K562 (cell line): ENCODE data around the gene LILRA2. TPM values are rescaled to one million over a fixed set of nuclear protein-coding genes. Genes with fewer than 3 reads are reported as not detected.
"Not testable (repeated sequence)": the region's sequence is repeated elsewhere in the genome, so short reads cannot be mapped to it uniquely, and the experiment has no call there.

Experiments
- ATAC-seq: fragments of 200-7000 bp; cut with Tn5 transposase; 3 replicates; pipeline ENCODE4 v1.9.1; 2020; ENCODE audit warnings: moderate library complexity
- BruUV-seq: library from RNA; stranded (reverse); fragments of 400-500 nt; replicated peaks from 2 replicates; lab custom pipeline; 2021; lab: Mats Ljungman, UMichigan
- CTCF ChIA-PET: fragments of 300-600 bp; formaldehyde crosslinking; extraction: SDS; loops from one replicate; lab custom pipeline; 2021; ENCODE audit warnings: low intra/inter-chr PET ratio; lab: Yijun Ruan, JAX
- POLR2A ChIA-PET: fragments of 300-600, 350-650 bp; sonication (Branson Sonifier 250); formaldehyde crosslinking; extraction: SDS; loops from one replicate; lab custom pipeline; 2021; ENCODE audit warnings: antibody characterized with exemption, inconsistent platforms; lab: Yijun Ruan, JAX
- DNase-seq, 4 experiments: peaks; one replicate each; pipeline versions ENCODE4 v3.0.0 to v3.0.0-alpha.2; 2011 to 2018; ENCODE audit warnings: low spot score in 3 of 4, mixed read lengths in 3 of 4; ENCODE audit errors: extremely low read depth in 1 of 4
- FAIRE-seq: peaks from 2 replicates; lab custom pipeline; 2011; peaks lifted over from hg19 to GRCh38; lab: Jason Lieb, UNC
- H2AFZ ChIP-seq: 2 replicates; pipeline ENCODE4 v1.6.0; 2011; ENCODE audit warnings: low read depth, low read length, control low read depth, inconsistent platforms
- H3K27ac ChIP-seq: fragments of 200-600 bp; 3 replicates; pipeline ENCODE4 v1.8.0; 2011; ENCODE audit warnings: low read depth, mild to moderate bottlenecking, control low read depth, inconsistent platforms, low read length, moderate library complexity, mixed read lengths; ENCODE audit errors: extremely low read depth
- H3K27me3 ChIP-seq, 2 experiments: fragments of 300-600 bp in 1 of 2; 2 replicates in 1 of 2; 3 replicates in 1 of 2; pipeline versions ENCODE4 v1.6.0 to v1.8.0; 2011; ENCODE audit warnings: inconsistent platforms in 2 of 2, low read length in 2 of 2, mild to moderate bottlenecking in 1 of 2, mixed read lengths in 1 of 2, moderate library complexity in 1 of 2; ENCODE audit not compliant: control insufficient read depth in 2 of 2, insufficient read depth in 2 of 2
- H3K36me3 ChIP-seq: fragments of 300-600 bp; 3 replicates; pipeline ENCODE4 v1.8.0; 2011; ENCODE audit warnings: mild to moderate bottlenecking, low read length, inconsistent platforms; ENCODE audit not compliant: control insufficient read depth, insufficient read depth
- H3K4me1 ChIP-seq, 2 experiments: fragments of 200-600 bp in 1 of 2; replicated peaks in 1 of 2; 2 replicates in 1 of 2; 3 replicates in 1 of 2; pipeline versions ENCODE4 v1.5.1 to v1.8.0; 2011; ENCODE audit warnings: inconsistent platforms in 2 of 2, low read length in 2 of 2, mild to moderate bottlenecking in 1 of 2, mixed read lengths in 1 of 2, moderate library complexity in 1 of 2; ENCODE audit not compliant: control insufficient read depth in 2 of 2, insufficient read depth in 2 of 2
- H3K4me2 ChIP-seq: 2 replicates; pipeline ENCODE4 v1.6.1; 2011; ENCODE audit warnings: low read length, control low read depth, inconsistent platforms, mixed read lengths; ENCODE audit not compliant: insufficient read depth
- H3K4me3 ChIP-seq: fragments of 200-600 bp; sonication (generic), shearing (Covaris generic); 2 replicates; pipeline ENCODE4 v1.5.1; 2016; ENCODE audit warnings: control low read depth, inconsistent platforms
- H3K79me2 ChIP-seq: fragments of 200-600 bp; 3 replicates; pipeline ENCODE4 v1.8.0; 2011; ENCODE audit warnings: low read length, inconsistent platforms; ENCODE audit not compliant: control insufficient read depth, insufficient read depth
- H3K9ac ChIP-seq, 2 experiments: 2 replicates each; pipeline versions ENCODE4 v1.6.0 to v1.6.1; 2011; ENCODE audit warnings: low read depth in 2 of 2, low read length in 2 of 2, control low read depth in 1 of 2, inconsistent platforms in 1 of 2, mild to moderate bottlenecking in 1 of 2, mixed read lengths in 1 of 2; ENCODE audit not compliant: insufficient read depth in 1 of 2
- H3K9me1 ChIP-seq: one replicate; pipeline ENCODE4 v1.6.0; 2011; ENCODE audit warnings: inconsistent platforms, mild to moderate bottlenecking, low read length, moderate library complexity; ENCODE audit not compliant: control insufficient read depth, insufficient read depth
- H3K9me3 ChIP-seq: replicated peaks from 2 replicates; pipeline ENCODE4 v1.5.1; 2011; ENCODE audit warnings: low read depth, low read length, inconsistent platforms; ENCODE audit not compliant: control insufficient read depth, insufficient read depth
- H4K20me1 ChIP-seq: replicated peaks from 2 replicates; pipeline ENCODE4 v1.6.1; 2011; ENCODE audit warnings: low read length, inconsistent platforms, mixed read lengths; ENCODE audit not compliant: control insufficient read depth, insufficient read depth
- ASH1L ChIP-seq: fragments of 450-650 bp; IDR thresholded peaks from 2 replicates; pipeline ENCODE4 v1.6.1; 2018; ENCODE audit warnings: borderline replicate concordance, mild to moderate bottlenecking, low read depth; ENCODE audit not compliant: partially characterized antibody
- CHD4 ChIP-seq: fragments of 200-600 bp; sonication (generic); IDR thresholded peaks from 3 replicates; pipeline ENCODE4 v1.6.1; 2012; ENCODE audit warnings: low read depth, mild to moderate bottlenecking, mixed read lengths, low read length, inconsistent platforms; ENCODE audit not compliant: insufficient read depth, insufficient replicate concordance, poor library complexity, severe bottlenecking
- HSF4 ChIP-seq: fragments of 250-450 bp; sonication (Bioruptor Pico); IDR thresholded peaks from 2 replicates; pipeline ENCODE4 v2.1.2; 2022; ENCODE audit warnings: mild to moderate bottlenecking, moderate library complexity, borderline replicate concordance
- NFE2 ChIP-seq: IDR thresholded peaks from 2 replicates; pipeline ENCODE4 v1.6.1; 2014; ENCODE audit warnings: antibody characterized with exemption, low read depth
- RBFOX2 ChIP-seq: fragments of 200-400 bp; formaldehyde crosslinking; IDR thresholded peaks from 2 replicates; pipeline ENCODE4 v1.6.1; 2017; ENCODE audit warnings: low read depth, mild to moderate bottlenecking, low read length, moderate library complexity
- SMAD2 ChIP-seq: fragments of 150-350 bp; IDR thresholded peaks from 2 replicates; pipeline ENCODE4 v1.6.1; 2014; ENCODE audit warnings: low read depth, mild to moderate bottlenecking, low read length
- SMARCC2 ChIP-seq: fragments of 450-650 bp; IDR thresholded peaks from 2 replicates; pipeline ENCODE4 v1.6.1; 2017; ENCODE audit warnings: antibody characterized with exemption, moderate library complexity, mild to moderate bottlenecking, low read depth
- TFAM ChIP-seq: fragments of 250-450 bp; sonication (Bioruptor Pico); conservative IDR thresholded peaks from 2 replicates; pipeline ENCODE4 v1.5.0; 2021; ENCODE audit warnings: mild to moderate bottlenecking, moderate library complexity
- TRIM28 ChIP-seq: fragments of 450-650 bp; IDR thresholded peaks from 2 replicates; pipeline ENCODE4 v1.6.1; 2017
- TSC22D4 ChIP-seq: fragments of 450-650 bp; IDR thresholded peaks from 2 replicates; pipeline ENCODE4 v1.6.1; 2016; ENCODE audit warnings: missing genetic modification characterization, missing biosample characterization, control low read depth
- ZFP30 ChIP-seq: fragments of 250-450 bp; sonication (Bioruptor Pico); IDR thresholded peaks from 2 replicates; pipeline ENCODE4 v1.8.0; 2022; ENCODE audit warnings: moderate library complexity, mild to moderate bottlenecking, inconsistent platforms, borderline replicate concordance
- ZNF217 ChIP-seq: sonication (generic); formaldehyde crosslinking; IDR thresholded peaks from 2 replicates; pipeline ENCODE4 v1.8.0; 2022; ENCODE audit warnings: mild to moderate bottlenecking, missing genetic modification reagents
- ZNF507 ChIP-seq: conservative IDR thresholded peaks from 2 replicates; pipeline ENCODE4 v1.6.1; 2017; ENCODE audit warnings: missing genetic modification characterization, missing compliant biosample characterization
- WGBS: fragments of 100-300 bp; shearing (Covaris generic); methylation state at CpG from one replicate; pipeline ENCODE4 v1.1.6; 2016; ENCODE audit warnings: low coverage, mixed read lengths; ENCODE audit not compliant: insufficient coverage; ENCODE audit errors: missing lambda C conversion rate; 5-methylcytosine and 5-hydroxymethylcytosine counted together
- in situ Hi-C: fragments of 300-500 bp; cut with MboI; formaldehyde crosslinking; loops from 4 replicates; pipeline ENCODE4 v1.15.0; 2018; ENCODE audit warnings: inconsistent platforms, mixed read lengths
- intact Hi-C: fragments of 100-400 bp; cut with micrococcal nuclease; formaldehyde crosslinking; loops from 2 replicates; pipeline ENCODE4 v1.14.2; 2022
- polyA plus RNA-seq, 8 experiments: library from polyadenylated mRNA; depleted of rRNA in 4 of 8; stranded (reverse) in 5 of 8; unstranded in 3 of 8; fragments of >200 nt; fragmentation: Nextera tagmentation in 2 of 8; fragmentation: Illumina TruSeq in 1 of 8; extraction: Ambion mirVana in 2 of 8; extraction: Trizol in 1 of 8; gene quantifications; 2 replicates each; pipeline versions ENCODE4 v1.2.1 to v1.2.3, GENCODE V29; 2011 to 2014; ENCODE audit warnings: inconsistent platforms in 1 of 8, missing spikeins in 1 of 8
- total RNA-seq, 7 experiments: library from RNA; depleted of rRNA in 6 of 7; stranded (reverse); fragments of >200 nt in 6 of 7; fragmentation: Illumina TruSeq in 2 of 7; extraction: Trizol in 2 of 7; gene quantifications; 2 replicates each; pipeline versions ENCODE4 v1.2.1 to v1.2.3, GENCODE V29; 2011 to 2021; ENCODE audit warnings: low replicate concordance in 1 of 7
- TF ChIP-seq, protein P1 (sequence below): fragments of 250-450 bp; sonication (Bioruptor Pico); IDR thresholded peaks from 2 replicates; pipeline ENCODE4 v1.4.0; 2020; ENCODE audit warnings: mild to moderate bottlenecking, moderate library complexity

Gene LILRA2
- total and polyA plus RNA-seq, 9 of the 15 experiments (the other 6 are each of a cell fraction or from before 2014, with no cell fraction given), result 0.32 to 2.1 (median 0.96) TPM

GRCh38 chr19:54632517-54632916, 58.9 kb downstream of the LILRA2 start:
- H4K20me1 ChIP-seq, H3K27ac ChIP-seq, ATAC-seq, DNase-seq, H3K36me3 ChIP-seq, BruUV-seq, FAIRE-seq, H3K9ac ChIP-seq, H3K4me1 ChIP-seq, H3K9me3 ChIP-seq, H3K9me1 ChIP-seq, H3K4me3 ChIP-seq, H2AFZ ChIP-seq, H3K79me2 ChIP-seq, POLR2A ChIA-PET, intact Hi-C loops, CTCF ChIA-PET, H3K4me2 ChIP-seq: not testable (repeated sequence)
- in situ Hi-C loops, result loop anchor here (5.0 kb wide), 1 partner anchor 350 kb away; the partner anchor contains the start of gene LILRB2
- 1% methylated on average over 15 of the region's 16 CpGs for WGBS
- H3K27me3 ChIP-seq, result peaks cover 3 to 38% of the 10 kb centered on the region in 2 experiments; a peak in 3 of 5 replicates

GRCh38 chr19:54633401-54633800, 59.8 kb downstream of the LILRA2 start:
- POLR2A ChIA-PET, result no interaction called here
- Histone ChIP-seq H3K36me3 (no peaks in the 10 kb centered on the region), H3K27ac (no peak overlapping the region), H3K4me3 (no peak overlapping the region), H3K4me1 (no peaks in the 10 kb centered on the region), H3K4me2 (no peak overlapping the region), H3K9me3 (no peaks in the 10 kb centered on the region), H3K9me1 (no peaks in the 10 kb centered on the region), H3K9ac (no peak overlapping the region), H4K20me1 (no peaks in the 10 kb centered on the region), H2AFZ (no peak overlapping the region), H3K79me2 (no peaks in the 10 kb centered on the region), H3K27me3 (peaks cover 3 to 38% of the 10 kb centered on the region in 2 experiments; a peak in 3 of 5 replicates)
- ATAC-seq (no peak), FAIRE-seq (no peak), DNase-seq (no peak)
- CTCF ChIA-PET, result no interaction called here
- in situ Hi-C loops, result loop anchor here (5.0 kb wide), 1 partner anchor 351 kb away; the partner anchor contains the start of gene LILRB2
- intact Hi-C loops, result no loop called here
- no TSS peak for BruUV-seq
- 1% methylated on average over 7 of the region's 7 CpGs for WGBS
- TF ChIP-seq ZNF217 (CRISPR knock-in tag) (no peak), SMARCC2 (no peak), TFAM (CRISPR knock-in tag) (no peak), TSC22D4 (tag) (no peak), HSF4 (CRISPR knock-in tag) (no peak), ZNF507 (tag) (no peak), NFE2 (no peak), TRIM28 (no peak), RBFOX2 (no peak), CHD4 (no peak), ZFP30 (CRISPR knock-in tag) (no peak), ASH1L (no peak), SMAD2 (no peak)
- TF ChIP-seq, protein P1, sequence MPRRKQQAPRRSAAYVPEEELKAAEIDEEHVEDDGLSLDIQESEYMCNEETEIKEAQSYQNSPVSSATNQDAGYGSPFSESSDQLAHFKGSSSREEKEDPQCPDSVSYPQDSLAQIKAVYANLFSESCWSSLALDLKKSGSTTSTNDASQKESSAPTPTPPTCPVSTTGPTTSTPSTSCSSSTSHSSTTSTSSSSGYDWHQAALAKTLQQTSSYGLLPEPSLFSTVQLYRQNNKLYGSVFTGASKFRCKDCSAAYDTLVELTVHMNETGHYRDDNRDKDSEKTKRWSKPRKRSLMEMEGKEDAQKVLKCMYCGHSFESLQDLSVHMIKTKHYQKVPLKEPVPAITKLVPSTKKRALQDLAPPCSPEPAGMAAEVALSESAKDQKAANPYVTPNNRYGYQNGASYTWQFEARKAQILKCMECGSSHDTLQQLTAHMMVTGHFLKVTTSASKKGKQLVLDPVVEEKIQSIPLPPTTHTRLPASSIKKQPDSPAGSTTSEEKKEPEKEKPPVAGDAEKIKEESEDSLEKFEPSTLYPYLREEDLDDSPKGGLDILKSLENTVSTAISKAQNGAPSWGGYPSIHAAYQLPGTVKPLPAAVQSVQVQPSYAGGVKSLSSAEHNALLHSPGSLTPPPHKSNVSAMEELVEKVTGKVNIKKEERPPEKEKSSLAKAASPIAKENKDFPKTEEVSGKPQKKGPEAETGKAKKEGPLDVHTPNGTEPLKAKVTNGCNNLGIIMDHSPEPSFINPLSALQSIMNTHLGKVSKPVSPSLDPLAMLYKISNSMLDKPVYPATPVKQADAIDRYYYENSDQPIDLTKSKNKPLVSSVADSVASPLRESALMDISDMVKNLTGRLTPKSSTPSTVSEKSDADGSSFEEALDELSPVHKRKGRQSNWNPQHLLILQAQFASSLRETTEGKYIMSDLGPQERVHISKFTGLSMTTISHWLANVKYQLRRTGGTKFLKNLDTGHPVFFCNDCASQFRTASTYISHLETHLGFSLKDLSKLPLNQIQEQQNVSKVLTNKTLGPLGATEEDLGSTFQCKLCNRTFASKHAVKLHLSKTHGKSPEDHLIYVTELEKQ, result no peak
